Tibial nerve (tissue), 4 donors: Measurements from ENCODE around the gene TSPAN17. TPM values are rescaled to one million over a fixed set of nuclear protein-coding genes. Genes with fewer than 3 reads are reported as not detected.
A peak's percentile ranks its signal among the peaks of the same experiment; 100 is the strongest.

ENCODE experiments used
- DNase-seq, 2 donors: peaks; one replicate each; pipeline ENCODE4 v3.0.0-alpha.2; 2019; ENCODE audit warnings: low spot score in 2 of 2
- H3K27ac ChIP-seq, 4 donors: fragments of 200-600 bp; sonication (generic) in 3 of 4; one replicate each; pipeline ENCODE4 v1.5.1; 2017 to 2019; ENCODE audit warnings: mild to moderate bottlenecking in 1 of 4
- H3K27me3 ChIP-seq, 2 donors: fragments of 200-600 bp; sonication (generic) in 1 of 2; one replicate each; pipeline versions ENCODE4 v1.5.1 to v1.6.0; 2017 to 2019
- H3K36me3 ChIP-seq, 3 donors: fragments of 200-600 bp; sonication (generic); one replicate each; pipeline ENCODE4 v1.5.1; 2018 to 2019
- H3K4me1 ChIP-seq, 4 donors: fragments of 200-600 bp; sonication (generic) in 3 of 4; one replicate each; pipeline ENCODE4 v1.5.1; 2017 to 2019
- H3K4me3 ChIP-seq, 4 donors: fragments of 200-600 bp; sonication (generic) in 3 of 4; one replicate each; pipeline ENCODE4 v1.5.1; 2017 to 2019; ENCODE audit warnings: mild to moderate bottlenecking in 1 of 4, moderate library complexity in 1 of 4
- H3K9me3 ChIP-seq, 4 donors: fragments of 200-600 bp; sonication (generic) in 3 of 4; one replicate each; pipeline ENCODE4 v1.5.1; 2017 to 2019
- EP300 ChIP-seq, 2 donors: sonication (generic); formaldehyde crosslinking; IDR thresholded peaks; one replicate each; pipeline ENCODE4 v1.6.1; 2017; ENCODE audit warnings: antibody characterized with exemption in 2 of 2, mild to moderate bottlenecking in 1 of 2
- POLR2A ChIP-seq, 2 donors: fragments of 450-650 bp; IDR thresholded peaks; one replicate each; pipeline ENCODE4 v1.6.1; 2017; ENCODE audit warnings: antibody characterized with exemption in 2 of 2, mild to moderate bottlenecking in 2 of 2, moderate library complexity in 2 of 2
- WGBS, 2 donors: methylation state at CpG; one replicate each; pipeline ENCODE4 v1.1.5; 2018; 5-methylcytosine and 5-hydroxymethylcytosine counted together
- total RNA-seq, 4 donors: library from RNA; depleted of rRNA; stranded (reverse); fragments of >200 nt; gene quantifications; one replicate each; pipeline ENCODE4 v1.1.0, GENCODE V29; 2016
- TF ChIP-seq, protein P1 (sequence below), 5 experiments: fragments of 200-600 bp in 3 of 5; fragments of 450-650 bp in 2 of 5; sonication (generic) in 3 of 5; IDR thresholded peaks; one replicate each; pipeline ENCODE4 v1.5.1; 2016 to 2019; ENCODE audit warnings: antibody characterized with exemption in 5 of 5, mild to moderate bottlenecking in 3 of 5, moderate library complexity in 2 of 5

Gene TSPAN17
- total RNA-seq, 4 donors from 2014 or later: 11.0 to 25.8 (median 14.3) TPM

GRCh38 chr5:176659860-176660461 is 12.7 kb downstream of the TSPAN17 start:
- Histone ChIP-seq H3K9me3 (no peaks in the 10 kb centered on the region), H3K27me3 (peaks cover 0 to 24% of the 10 kb centered on the region in 2 donors), H3K36me3 (peaks cover 0 to 29% (median 0%) of the 10 kb centered on the region in 3 donors), H3K4me3 (no peak overlapping the region), H3K27ac (no peak overlapping the region), H3K4me1 (peaks cover 0 to 29% (median 17%) of the 10 kb centered on the region in 4 donors)
- TF ChIP-seq, protein P1, sequence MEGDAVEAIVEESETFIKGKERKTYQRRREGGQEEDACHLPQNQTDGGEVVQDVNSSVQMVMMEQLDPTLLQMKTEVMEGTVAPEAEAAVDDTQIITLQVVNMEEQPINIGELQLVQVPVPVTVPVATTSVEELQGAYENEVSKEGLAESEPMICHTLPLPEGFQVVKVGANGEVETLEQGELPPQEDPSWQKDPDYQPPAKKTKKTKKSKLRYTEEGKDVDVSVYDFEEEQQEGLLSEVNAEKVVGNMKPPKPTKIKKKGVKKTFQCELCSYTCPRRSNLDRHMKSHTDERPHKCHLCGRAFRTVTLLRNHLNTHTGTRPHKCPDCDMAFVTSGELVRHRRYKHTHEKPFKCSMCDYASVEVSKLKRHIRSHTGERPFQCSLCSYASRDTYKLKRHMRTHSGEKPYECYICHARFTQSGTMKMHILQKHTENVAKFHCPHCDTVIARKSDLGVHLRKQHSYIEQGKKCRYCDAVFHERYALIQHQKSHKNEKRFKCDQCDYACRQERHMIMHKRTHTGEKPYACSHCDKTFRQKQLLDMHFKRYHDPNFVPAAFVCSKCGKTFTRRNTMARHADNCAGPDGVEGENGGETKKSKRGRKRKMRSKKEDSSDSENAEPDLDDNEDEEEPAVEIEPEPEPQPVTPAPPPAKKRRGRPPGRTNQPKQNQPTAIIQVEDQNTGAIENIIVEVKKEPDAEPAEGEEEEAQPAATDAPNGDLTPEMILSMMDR (IDR thresholded peaks at IDR 0.05): no peak
- TF ChIP-seq EP300 (IDR thresholded peaks at IDR 0.05) (no peak), POLR2A (IDR thresholded peaks at IDR 0.05) (no peak)
- no peak for DNase-seq
- WGBS, 2 donors: 78 to 84% methylated on average over 4 of the region's 4 CpGs

GRCh38 chr5:176660530-176660859 is 13.2 kb downstream of the TSPAN17 start:
- 20% methylated on average over 1 of the region's 1 CpG; no CpG with 5 or more reads in 1 of the 2 donors for WGBS, 2 donors
- no peak overlapping the region for H3K27ac ChIP-seq
- peaks cover 0 to 24% (median 0%) of the 10 kb centered on the region in 3 donors for H3K36me3 ChIP-seq
- H3K4me1 ChIP-seq: peaks cover 0 to 29% (median 17%) of the 10 kb centered on the region in 4 donors
- TF ChIP-seq EP300 (IDR thresholded peaks at IDR 0.05): no peak
- TF ChIP-seq POLR2A (IDR thresholded peaks at IDR 0.05): no peak
- TF ChIP-seq, protein P1 (IDR thresholded peaks at IDR 0.05): no peak
- H3K9me3 ChIP-seq: no peaks in the 10 kb centered on the region
- peaks cover 0 to 30% of the 10 kb centered on the region in 2 donors for H3K27me3 ChIP-seq
- no peak overlapping the region for H3K4me3 ChIP-seq
- DNase-seq: no peak

DNA sequence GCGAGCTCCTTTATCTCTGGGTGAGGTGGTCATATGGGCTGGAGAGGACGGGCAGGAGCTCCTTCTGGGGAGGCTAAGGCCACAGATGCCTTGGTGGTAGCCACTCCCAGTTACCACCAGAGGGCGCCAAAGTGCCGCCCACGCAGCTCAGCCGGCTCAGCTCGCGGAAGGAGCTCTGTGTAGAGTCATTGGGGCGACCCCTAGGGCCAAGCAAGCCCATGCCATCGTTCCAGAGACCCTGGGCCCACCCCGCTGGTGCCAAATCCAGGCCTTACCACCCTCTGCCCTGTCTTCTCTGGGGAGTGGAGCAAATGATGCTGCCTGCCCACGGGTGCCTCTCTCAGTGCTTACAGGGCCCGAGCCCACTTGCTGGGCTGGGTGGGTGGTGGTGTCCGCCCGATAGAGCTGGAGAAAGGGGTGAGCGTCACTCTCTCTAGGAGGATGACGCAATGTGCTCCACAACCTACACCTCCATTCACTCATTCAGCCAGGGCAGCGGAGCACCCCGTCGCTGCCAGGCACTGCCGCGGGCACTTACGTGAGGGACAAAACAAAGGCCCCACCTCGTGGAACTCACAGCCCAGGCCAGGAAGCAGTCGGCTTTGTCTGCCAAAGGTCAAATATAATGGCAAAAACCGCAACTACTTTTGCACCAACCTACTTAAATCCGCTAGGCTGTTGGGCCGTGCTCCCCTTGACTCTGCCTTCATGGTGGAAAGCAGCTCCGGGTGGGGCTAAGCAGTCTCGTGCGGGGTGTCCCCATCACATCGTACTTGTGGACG is 13.8 kb downstream of the TSPAN17 start:
- 51 to 69% methylated on average over 19 to 29 of the region's 33 CpGs for WGBS, 2 donors
- no peaks in the 10 kb centered on the region for H3K9me3 ChIP-seq
- peaks cover 0 to 19% (median 0%) of the 10 kb centered on the region in 3 donors for H3K36me3 ChIP-seq
- TF ChIP-seq, protein P1 (IDR thresholded peaks at IDR 0.05): peak; percentile 86 to 99 (median 96)
- TF ChIP-seq POLR2A (IDR thresholded peaks at IDR 0.05): no peak
- H3K4me3 ChIP-seq: no peak overlapping the region
- H3K27me3 ChIP-seq: peaks cover 0 to 32% of the 10 kb centered on the region in 2 donors
- peaks cover 0 to 29% (median 17%) of the 10 kb centered on the region in 4 donors for H3K4me1 ChIP-seq
- peak; percentile 20 to 33 for DNase-seq
- no peak overlapping the region for H3K27ac ChIP-seq

- Histone ChIP-seq H3K36me3 (peaks cover 0 to 13% (median 0%) of the 10 kb centered on the region in 3 donors), H3K4me1 (peaks cover 0 to 29% (median 17%) of the 10 kb centered on the region in 4 donors), H3K27ac (no peak overlapping the region), H3K27me3 (peaks cover 0 to 32% of the 10 kb centered on the region in 2 donors), H3K9me3 (no peaks in the 10 kb centered on the region), H3K4me3 (no peak overlapping the region)
- WGBS, 2 donors: 86 to 88% methylated on average over 10 of the region's 10 CpGs
- TF ChIP-seq, protein P1 (IDR thresholded peaks at IDR 0.05): no peak
- TF ChIP-seq POLR2A (IDR thresholded peaks at IDR 0.05) (no peak), EP300 (IDR thresholded peaks at IDR 0.05) (no peak)
- no peak for DNase-seq
Observed at GRCh38 chr5:176661676-176662075, 14.4 kb downstream of the TSPAN17 start.
